GM12874 (cell line): ENCODE results near the gene RANBP3.

Source experiments
- TF ChIP-seq, protein P1 (sequence below): IDR thresholded peaks from 2 replicates; pipeline ENCODE4 v1.5.1; 2011; ENCODE audit warnings: low read depth, mild to moderate bottlenecking, control low read depth, low read length, moderate library complexity; ENCODE audit not compliant: insufficient read depth

RANBP3 gene

DNA sequence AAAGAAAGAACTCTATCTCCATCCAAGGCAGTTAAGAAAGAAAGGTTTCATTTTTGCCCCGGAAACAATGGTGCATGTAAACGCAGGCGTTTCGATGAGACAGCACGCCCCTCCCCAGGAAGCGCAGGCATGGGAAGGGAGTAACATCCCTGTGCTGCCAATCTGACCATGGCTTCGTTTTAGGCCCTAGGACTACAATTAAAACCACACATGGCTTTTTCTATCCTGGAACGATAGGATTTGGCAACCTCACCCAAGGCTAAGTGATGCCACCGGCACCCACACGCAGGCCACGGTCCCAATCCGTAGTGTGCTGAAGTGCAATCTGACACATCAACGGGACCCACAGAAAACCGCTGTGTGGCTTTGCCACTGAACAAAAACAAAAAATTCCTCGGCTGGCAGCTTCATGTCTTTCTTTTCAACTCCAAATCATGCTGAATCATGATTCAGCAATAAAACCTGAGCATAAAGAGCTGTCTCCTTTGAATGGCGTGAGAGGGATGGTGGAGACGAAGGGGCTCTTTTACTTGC is 24.2 kb downstream of the RANBP3 start:
- TF ChIP-seq, protein P1, sequence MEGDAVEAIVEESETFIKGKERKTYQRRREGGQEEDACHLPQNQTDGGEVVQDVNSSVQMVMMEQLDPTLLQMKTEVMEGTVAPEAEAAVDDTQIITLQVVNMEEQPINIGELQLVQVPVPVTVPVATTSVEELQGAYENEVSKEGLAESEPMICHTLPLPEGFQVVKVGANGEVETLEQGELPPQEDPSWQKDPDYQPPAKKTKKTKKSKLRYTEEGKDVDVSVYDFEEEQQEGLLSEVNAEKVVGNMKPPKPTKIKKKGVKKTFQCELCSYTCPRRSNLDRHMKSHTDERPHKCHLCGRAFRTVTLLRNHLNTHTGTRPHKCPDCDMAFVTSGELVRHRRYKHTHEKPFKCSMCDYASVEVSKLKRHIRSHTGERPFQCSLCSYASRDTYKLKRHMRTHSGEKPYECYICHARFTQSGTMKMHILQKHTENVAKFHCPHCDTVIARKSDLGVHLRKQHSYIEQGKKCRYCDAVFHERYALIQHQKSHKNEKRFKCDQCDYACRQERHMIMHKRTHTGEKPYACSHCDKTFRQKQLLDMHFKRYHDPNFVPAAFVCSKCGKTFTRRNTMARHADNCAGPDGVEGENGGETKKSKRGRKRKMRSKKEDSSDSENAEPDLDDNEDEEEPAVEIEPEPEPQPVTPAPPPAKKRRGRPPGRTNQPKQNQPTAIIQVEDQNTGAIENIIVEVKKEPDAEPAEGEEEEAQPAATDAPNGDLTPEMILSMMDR = no peak

DNA sequence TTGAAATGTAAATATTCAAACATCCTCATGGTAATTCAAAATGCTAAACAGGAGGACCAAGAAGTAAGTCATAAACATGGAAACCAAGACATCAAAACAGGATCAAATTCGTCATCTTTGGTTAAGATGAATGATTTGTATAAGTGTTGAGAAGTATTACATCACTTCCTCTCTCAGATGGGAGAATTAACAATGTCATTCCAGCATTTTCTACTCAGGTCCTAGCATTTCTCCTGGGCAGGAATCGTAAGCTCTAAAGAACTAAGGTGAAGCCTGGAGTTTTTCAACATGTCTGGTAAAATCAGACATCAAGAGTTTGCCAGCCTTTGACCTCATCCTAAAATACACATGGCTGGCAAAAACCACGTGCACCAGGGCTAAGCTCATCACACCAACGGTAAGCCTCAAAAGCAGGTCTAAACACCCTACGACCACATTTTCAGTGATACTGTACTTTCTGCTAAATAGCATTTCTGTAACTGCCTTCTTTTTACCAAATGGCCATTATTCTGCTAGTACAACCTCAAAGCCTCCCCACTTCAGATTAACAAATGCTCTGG is 24.8 kb downstream of the RANBP3 start:
- TF ChIP-seq, protein P1 = no peak

DNA sequence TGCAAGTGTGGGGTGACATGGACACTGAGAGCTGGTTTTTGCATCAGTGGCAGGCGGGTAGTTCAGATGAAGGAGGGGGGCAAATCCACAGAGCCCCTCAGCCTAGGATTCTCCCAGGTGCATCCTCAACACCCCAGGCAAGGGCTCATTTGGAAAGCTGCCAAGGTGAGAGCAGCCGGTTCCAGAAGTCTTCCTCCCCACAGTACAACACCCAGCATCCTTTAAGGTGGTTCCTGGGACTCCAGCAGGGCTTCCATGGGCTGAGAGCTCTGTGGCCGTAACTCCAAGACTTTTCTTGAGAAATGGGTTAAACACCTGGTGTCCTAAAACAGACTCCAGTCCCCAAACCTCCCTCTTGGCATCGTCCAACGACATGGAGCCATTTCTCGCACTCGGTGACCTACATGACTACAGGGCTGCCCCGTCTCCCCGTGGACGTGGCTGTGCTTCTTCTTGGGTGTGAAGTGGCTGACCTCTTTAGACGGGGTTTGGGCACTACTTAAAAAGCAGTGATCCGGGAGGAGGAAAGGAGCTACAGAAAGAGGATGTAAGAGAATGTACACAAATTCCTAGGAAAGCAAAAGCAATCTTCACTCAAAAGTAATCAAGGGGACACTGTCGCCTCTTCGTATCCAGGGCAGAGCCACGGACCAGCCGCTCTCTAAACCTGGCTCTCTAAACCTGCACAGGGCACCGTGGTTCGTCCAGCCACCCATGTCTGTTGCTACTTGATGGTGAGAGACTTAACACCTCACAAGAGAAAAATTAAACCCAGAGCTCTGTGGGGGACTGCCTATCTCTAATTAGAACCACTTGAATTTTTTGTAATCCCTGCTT is 25.5 kb downstream of the RANBP3 start:
- TF ChIP-seq, protein P1 = no peak

DNA sequence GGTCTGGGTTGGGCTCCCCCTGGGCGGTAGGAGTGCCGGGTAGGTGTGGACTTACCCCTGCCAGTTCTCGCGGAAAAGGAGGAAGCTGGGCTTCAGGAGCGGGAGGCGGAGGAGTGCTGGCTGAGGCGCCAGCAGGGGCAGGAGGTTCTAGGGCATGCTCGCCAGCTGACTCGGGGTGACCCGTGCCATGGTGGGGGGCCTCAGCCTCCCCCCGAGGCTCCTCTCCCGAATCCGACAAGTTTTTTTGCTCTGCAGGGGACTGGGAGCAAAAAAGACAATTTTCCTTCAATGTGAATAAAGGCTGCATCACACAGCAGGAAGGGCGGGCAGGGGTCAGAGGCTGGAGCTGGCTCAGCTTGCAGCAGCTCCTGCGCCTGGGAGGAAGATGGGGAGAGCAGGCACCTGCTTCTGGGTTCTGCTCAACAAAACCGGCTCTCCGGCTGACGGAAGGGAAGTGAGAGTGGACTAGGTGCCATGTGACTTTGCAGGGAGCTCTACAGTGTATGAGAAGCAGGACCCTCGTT is 26.5 kb downstream of the RANBP3 start:
- TF ChIP-seq, protein P1 = no peak

DNA sequence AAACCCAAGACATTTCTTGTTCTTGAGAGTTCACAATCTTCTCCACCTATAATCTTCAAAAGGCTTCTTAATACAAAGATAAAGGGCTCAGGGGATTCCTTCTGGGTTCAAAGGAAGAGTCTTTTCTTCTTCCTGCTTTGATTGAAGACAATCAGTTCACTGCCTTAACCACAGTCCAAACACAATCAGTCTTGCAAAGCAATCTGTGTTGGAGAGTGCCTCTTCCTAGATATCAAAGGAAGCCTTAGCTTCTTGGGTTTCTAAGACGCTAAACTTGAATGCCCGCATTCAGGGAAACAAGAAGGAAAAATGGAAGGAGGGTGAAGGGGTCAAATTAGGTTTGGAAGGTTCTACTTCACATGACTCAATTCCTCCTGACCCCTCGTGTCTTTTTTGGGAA is 27.2 kb downstream of the RANBP3 start:
- TF ChIP-seq, protein P1 = no peak

DNA sequence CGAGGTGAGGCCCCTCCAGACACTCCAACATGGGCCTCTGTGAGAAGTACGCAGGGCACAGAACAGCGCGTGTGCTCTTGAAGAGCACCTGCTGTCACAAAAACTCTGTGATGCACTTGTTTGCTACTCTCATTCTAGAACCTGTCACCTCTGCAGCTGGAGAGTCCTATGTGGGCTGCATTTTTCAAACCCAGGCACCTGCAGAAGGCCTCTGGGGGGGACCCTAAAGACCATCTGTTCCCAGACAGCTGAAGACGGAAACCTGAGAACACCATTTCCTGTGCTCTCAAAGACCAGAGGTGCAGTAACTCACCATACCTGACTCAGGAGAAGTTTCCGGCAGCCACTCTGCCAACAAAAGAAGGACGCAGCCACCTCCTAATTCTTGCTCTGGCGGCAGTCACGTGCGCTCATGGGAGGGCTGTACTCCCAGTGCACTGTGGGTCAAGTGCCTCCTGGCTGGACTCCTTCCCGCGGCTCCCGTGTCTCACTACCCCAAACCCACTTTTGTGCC is 28.1 kb downstream of the RANBP3 start:
- TF ChIP-seq, protein P1 = no peak

DNA sequence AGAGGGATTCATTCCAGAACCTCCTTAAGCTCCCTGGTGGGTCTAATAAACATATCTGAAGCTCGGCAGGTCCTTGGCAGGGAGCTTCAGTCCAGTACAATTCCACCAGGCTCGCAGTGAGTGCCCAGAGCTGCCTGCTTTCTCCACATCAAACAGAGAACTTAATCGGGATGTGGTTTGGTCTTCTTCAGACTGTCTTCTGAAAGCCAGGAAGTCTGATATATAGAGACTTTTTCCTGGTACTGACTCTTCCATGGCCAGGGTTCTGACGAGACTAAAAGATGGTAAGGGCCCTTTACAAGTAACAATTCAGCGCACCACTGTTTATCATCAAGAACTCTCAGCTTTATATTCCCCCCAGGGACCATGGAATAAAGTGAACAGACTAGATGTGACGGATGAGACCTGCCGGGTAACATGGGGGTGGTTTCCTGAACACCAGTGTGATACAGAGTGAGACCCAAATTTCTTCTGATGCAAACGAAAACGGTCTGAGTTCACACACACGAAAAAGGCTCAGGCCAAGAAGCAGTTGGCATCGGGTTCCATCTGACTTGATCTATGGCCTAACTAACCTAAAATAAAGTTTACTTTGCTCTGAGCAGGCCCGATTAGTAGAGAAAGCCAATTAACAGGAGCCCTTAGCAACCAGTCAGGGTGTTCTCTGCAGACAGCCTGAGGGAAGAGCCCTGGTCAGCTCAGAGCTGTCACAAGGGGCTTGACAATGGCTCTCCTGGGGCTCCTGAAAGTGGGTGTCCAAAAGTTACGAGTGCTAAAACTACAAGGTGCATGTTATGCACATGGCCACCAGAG is 29.0 kb downstream of the RANBP3 start:
- TF ChIP-seq, protein P1 = no peak
